Naive thymus-derived CD8-positive, alpha-beta T cell (primary cell): ENCODE data around the gene AP2B1. TPM values are rescaled to one million over a fixed set of nuclear protein-coding genes. Genes with fewer than 3 reads are reported as not detected.

Experiments used
- ATAC-seq, 2 donors: fragments of 150-1000 bp; cut with Tn5 transposase in 1 of 2; sonication (Bioruptor Pico), chemical (Tn5 transposase) in 1 of 2; 1 replicate in 1 of 2; 2 replicates in 1 of 2; pipeline ENCODE4 v1.10.0; 2021; ENCODE audit warnings: mild to moderate bottlenecking in 2 of 2, moderate library complexity in 2 of 2
- POLR2A ChIA-PET: fragments of 350-600 bp; sonication (Branson Sonifier 250); formaldehyde crosslinking; loops from one replicate; lab custom pipeline; 2021; ENCODE audit warnings: antibody characterized with exemption; lab: Charles Lee
- DNase-seq, 10 donors: peaks; one replicate each; pipeline versions ENCODE4 v3.0.0 to v3.0.0-alpha.2; 2020 to 2022
- H3K27ac Mint-ChIP-seq, 10 donors: one replicate each; pipeline ENCODE4 v1.8.0; 2020 to 2022; ENCODE audit warnings: mild to moderate bottlenecking in 10 of 10, mixed read lengths in 10 of 10, moderate library complexity in 4 of 10, inconsistent platforms in 1 of 10
- H3K27me3 Mint-ChIP-seq, 5 donors: one replicate each; pipeline ENCODE4 v1.8.0; 2021 to 2022; ENCODE audit warnings: mixed read lengths in 5 of 5
- H3K36me3 Mint-ChIP-seq, 3 donors: one replicate each; pipeline ENCODE4 v1.8.0; 2020 to 2022; ENCODE audit warnings: mixed read lengths in 3 of 3, mild to moderate bottlenecking in 2 of 3, inconsistent platforms in 1 of 3
- H3K4me1 Mint-ChIP-seq, 4 donors: one replicate each; pipeline ENCODE4 v1.8.0; 2021 to 2022; ENCODE audit warnings: mixed read lengths in 4 of 4
- H3K4me3 Mint-ChIP-seq, 10 donors: one replicate each; pipeline ENCODE4 v1.8.0; 2020 to 2022; ENCODE audit warnings: mild to moderate bottlenecking in 10 of 10, mixed read lengths in 10 of 10, moderate library complexity in 6 of 10, inconsistent platforms in 1 of 10
- H3K9me3 Mint-ChIP-seq, 9 donors: one replicate each; pipeline ENCODE4 v1.8.0; 2020 to 2022; ENCODE audit warnings: mixed read lengths in 9 of 9, mild to moderate bottlenecking in 3 of 9, inconsistent platforms in 1 of 9, moderate library complexity in 1 of 9
- polyA plus RNA-seq, 3 donors: library from polyadenylated mRNA; unstranded; fragments of 300-500 nt; fragmentation: Illumina TruSeq; gene quantifications; one replicate each; pipeline ENCODE4 v1.2.3, GENCODE V29; 2021
- total RNA-seq, 8 experiments: library from RNA in 2 of 8; stranded (reverse) in 2 of 8; gene quantifications; one replicate each; pipeline ENCODE4 v1.2.3 and lab custom pipeline; 2021 to 2026

Gene AP2B1
- total and polyA plus RNA-seq, 5 experiments from 2014 or later = 50.3 to 150 (median 65.7) TPM

- DNase-seq (no peak), ATAC-seq (no peak)
- H3K4me3 Mint-ChIP-seq = no peak overlapping the region
- H3K9me3 Mint-ChIP-seq = no peaks in the 10 kb centered on the region
- peaks cover 0 to 2% (median 0%) of the 10 kb centered on the region in 3 donors for H3K36me3 Mint-ChIP-seq
- peaks cover 0 to 4% (median 0%) of the 10 kb centered on the region in 5 donors for H3K27me3 Mint-ChIP-seq
- H3K4me1 Mint-ChIP-seq = peaks cover 0 to 4% (median 0%) of the 10 kb centered on the region in 4 donors
- H3K27ac Mint-ChIP-seq = no peak overlapping the region
- POLR2A ChIA-PET = no interaction called here
Observed at GRCh38 chr17:35757243-35757642, 170.1 kb downstream of the AP2B1 start.

DNA sequence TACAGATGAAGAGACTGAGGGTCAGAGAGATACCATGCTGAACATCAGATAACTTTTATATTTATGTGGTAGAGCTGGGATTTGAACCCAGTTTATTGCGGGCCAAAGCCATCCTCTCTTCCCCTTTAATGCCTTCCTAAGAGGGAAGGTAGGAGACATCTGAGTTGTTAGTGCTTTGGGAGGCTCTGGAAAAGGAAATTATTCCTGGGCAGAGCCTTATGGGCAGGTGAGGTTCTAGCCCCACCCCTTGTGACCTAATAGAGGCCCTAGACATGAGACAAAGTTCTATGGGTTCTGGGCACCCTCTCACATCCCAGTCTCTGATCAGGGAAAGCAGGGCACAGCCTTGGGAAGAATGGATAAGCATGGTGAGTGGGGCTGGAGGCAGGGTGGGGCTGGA is 173.5 kb downstream of the AP2B1 start, which contains the start of gene C17orf50:
TSS of gene C17orf50 (plus strand) at position 301 of the 400 bp plus-strand sequence. CDS start at position 356, 55 bp downstream.
- ATAC-seq (no peak), DNase-seq (no peak)
- Mint-ChIP-seq H3K9me3 (no peaks in the 10 kb centered on the region), H3K4me3 (no peak within 1 kb of the TSS), H3K27me3 (no peaks in the 10 kb centered on the region), H3K27ac (peak within 1 kb of the TSS in 1 of 10 donors; percentile 38), H3K4me1 (peaks cover 6 to 9% (median 7%) of the 10 kb centered on the region in 4 donors), H3K36me3 (no peaks in the 10 kb centered on the region)
- POLR2A ChIA-PET = interaction anchor here (1.0 kb wide), 1 partner anchor 30 kb away, joined by 3 read pairs; no protein-coding TSS in a partner anchor

DNA sequence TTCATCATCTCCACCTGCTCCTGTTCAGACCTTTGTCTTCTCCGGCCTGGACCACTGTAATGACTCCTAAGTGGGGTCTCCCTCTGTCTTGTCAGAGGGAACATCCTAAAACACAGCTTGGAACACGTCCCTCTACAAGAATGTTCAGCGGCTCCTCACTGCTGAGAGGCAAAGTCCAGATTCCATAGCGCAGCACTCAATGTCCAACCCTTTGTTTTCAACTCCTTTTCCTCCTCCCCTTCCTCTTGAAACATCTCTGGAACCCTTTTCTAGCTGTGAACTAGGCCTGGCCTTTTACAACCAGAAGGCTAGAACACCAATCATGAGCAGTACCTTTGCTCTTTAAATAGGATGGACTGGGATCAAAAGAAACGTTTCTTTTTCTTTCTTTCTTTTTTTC is 174.5 kb downstream of the AP2B1 start:
- Mint-ChIP-seq H3K36me3 (no peaks in the 10 kb centered on the region), H3K4me3 (no peak overlapping the region), H3K9me3 (no peaks in the 10 kb centered on the region), H3K27me3 (no peaks in the 10 kb centered on the region), H3K27ac (no peak overlapping the region), H3K4me1 (peaks cover 6 to 9% (median 7%) of the 10 kb centered on the region in 4 donors)
- DNase-seq (peak in 1 of 10 donors; percentile 32), ATAC-seq (no peak)
- POLR2A ChIA-PET = interaction anchor here (0.5 to 7.1 kb wide), 3 partner anchors 31 to 1227 kb away, joined by 3 to 165 read pairs (median 4); partner anchors contain the start of gene TAF15

GRCh38 chr17:35763767-35764122 is 176.6 kb downstream of the AP2B1 start:
- ATAC-seq (no peak), DNase-seq (no peak)
- POLR2A ChIA-PET = interaction anchor here (1.0 to 7.1 kb wide), 10 partner anchors 17 to 310 kb away, joined by 3 to 165 read pairs (median 6); partner anchors contain the start of genes MMP28, PEX12 and TAF15
- Mint-ChIP-seq H3K4me3 (peak overlapping the region; percentile 86 to 98 (median 96)), H3K27ac (peak overlapping the region in 6 of 10 donors; percentile 37 to 87 (median 58)), H3K36me3 (no peaks in the 10 kb centered on the region), H3K9me3 (no peaks in the 10 kb centered on the region), H3K27me3 (no peaks in the 10 kb centered on the region), H3K4me1 (peaks cover 7 to 9% (median 7%) of the 10 kb centered on the region in 4 donors)

DNA sequence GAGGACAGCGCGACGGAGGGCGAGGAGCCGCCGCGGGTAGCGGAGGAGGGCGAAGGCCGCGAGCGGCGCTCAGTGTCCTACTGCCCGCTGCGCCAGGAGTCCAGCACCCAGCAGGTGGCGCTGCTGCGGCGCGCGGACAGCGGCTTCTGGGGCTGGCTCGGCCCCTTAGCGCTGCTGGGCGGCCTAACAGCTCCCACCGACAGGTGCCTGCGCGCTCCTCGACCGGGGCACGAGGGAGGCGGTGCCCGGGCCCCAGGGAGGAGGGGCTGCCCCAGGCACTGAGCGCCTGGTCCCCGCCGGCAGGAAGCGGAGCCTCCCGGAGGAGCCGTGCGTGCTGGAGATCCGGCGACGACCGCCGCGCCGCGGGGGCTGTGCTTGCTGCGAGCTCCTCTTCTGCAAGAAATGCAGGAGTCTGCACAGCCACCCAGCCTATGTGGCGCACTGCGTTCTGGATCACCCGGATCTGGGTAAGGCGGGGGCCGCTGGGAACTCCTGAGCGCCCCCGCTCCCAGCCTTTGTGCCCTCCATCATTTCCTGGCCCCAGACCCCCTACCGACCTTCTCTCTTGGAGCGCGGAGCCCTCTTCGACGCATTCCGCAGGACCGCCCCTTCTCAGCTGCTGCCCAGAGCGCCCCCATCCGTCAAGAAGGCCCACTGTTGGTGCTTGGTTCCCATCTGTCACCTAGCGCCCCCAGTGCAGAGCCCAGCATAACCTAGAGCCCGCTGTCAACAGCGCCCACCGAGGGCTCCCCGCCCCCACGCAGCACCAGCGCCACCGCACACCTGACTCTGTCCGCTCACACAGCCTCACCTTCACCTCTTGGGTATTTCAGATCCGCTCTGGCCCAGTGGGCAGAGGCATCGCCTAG is 177.2 kb downstream of the AP2B1 start:
- ATAC-seq (peak; percentile 90), DNase-seq (peak; percentile 78 to 90 (median 85))
- peak overlapping the region; percentile 86 to 98 (median 96) for H3K4me3 Mint-ChIP-seq
- H3K36me3 Mint-ChIP-seq = no peaks in the 10 kb centered on the region
- peaks cover 7 to 9% (median 7%) of the 10 kb centered on the region in 4 donors for H3K4me1 Mint-ChIP-seq
- H3K27me3 Mint-ChIP-seq = no peaks in the 10 kb centered on the region
- no peaks in the 10 kb centered on the region for H3K9me3 Mint-ChIP-seq
- POLR2A ChIA-PET = interaction anchor here (1.0 to 7.1 kb wide), 12 partner anchors 17 to 645 kb away, joined by 3 to 165 read pairs (median 5); partner anchors contain the start of genes MMP28, PEX12, RAD51D and TAF15
- peak overlapping the region; percentile 58 to 93 (median 88) for H3K27ac Mint-ChIP-seq

GRCh38 chr17:35765086-35765710 is 178.1 kb downstream of the AP2B1 start:
- Mint-ChIP-seq H3K4me1 (peaks cover 7 to 9% (median 8%) of the 10 kb centered on the region in 4 donors), H3K9me3 (no peaks in the 10 kb centered on the region), H3K27ac (peak overlapping the region; percentile 58 to 93 (median 88)), H3K4me3 (peak overlapping the region; percentile 86 to 98 (median 96)), H3K36me3 (no peaks in the 10 kb centered on the region), H3K27me3 (no peaks in the 10 kb centered on the region)
- POLR2A ChIA-PET = interaction anchor here (1.0 to 7.1 kb wide), 10 partner anchors 20 to 646 kb away, joined by 3 to 165 read pairs (median 6); partner anchors contain the start of genes MMP28, PEX12, RAD51D and TAF15
- peak in 1 of 10 donors; percentile 48 for DNase-seq
- ATAC-seq = no peak

DNA sequence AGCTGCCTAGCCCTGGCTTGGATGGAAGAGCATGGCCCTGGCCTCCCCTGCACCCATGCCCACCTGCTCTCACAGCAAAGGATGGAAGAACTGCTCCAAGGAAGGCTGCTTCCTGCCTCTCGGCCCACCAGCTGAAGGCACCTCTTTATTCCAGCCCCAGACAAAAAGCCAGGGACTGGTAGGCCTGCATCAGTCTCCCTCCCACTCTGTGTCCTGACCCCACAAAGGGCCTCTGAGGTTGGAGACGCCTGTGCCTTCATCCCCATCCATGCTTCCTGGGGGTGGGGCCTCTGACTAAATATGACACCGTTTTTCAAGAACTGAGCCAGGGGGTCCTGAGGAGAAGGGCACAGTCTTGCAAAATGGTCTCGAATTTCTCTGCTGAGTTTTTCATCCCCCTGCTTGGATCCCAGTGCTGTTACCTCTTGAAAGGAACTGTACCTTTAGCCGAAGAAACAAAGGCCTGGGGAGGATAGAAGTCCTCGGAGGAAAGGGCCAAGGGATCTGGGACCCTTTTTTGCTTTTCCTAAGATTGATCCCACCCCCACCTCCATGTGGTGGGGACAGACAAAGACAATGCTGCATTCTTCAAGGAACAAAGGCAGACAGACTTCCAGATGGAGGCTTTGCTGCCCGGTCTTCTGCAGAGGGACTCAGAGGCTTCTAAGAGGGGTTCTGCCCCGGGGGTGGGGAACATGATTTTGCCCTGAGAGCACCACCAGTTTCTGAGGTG is 178.8 kb downstream of the AP2B1 start:
- H3K9me3 Mint-ChIP-seq = no peaks in the 10 kb centered on the region
- H3K27me3 Mint-ChIP-seq = no peaks in the 10 kb centered on the region
- ATAC-seq = no peak
- peak in 1 of 10 donors; percentile 26 for DNase-seq
- H3K4me1 Mint-ChIP-seq = peaks cover 7 to 9% (median 8%) of the 10 kb centered on the region in 4 donors
- peak overlapping the region in 1 of 10 donors; percentile 32 for H3K27ac Mint-ChIP-seq
- POLR2A ChIA-PET = interaction anchor here (1.1 to 7.1 kb wide), 6 partner anchors 19 to 44 kb away, joined by 3 to 165 read pairs (median 8); partner anchors contain the start of genes MMP28 and TAF15
- peak overlapping the region in 3 of 10 donors; percentile 24 to 47 (median 46) for H3K4me3 Mint-ChIP-seq
- no peaks in the 10 kb centered on the region for H3K36me3 Mint-ChIP-seq

DNA sequence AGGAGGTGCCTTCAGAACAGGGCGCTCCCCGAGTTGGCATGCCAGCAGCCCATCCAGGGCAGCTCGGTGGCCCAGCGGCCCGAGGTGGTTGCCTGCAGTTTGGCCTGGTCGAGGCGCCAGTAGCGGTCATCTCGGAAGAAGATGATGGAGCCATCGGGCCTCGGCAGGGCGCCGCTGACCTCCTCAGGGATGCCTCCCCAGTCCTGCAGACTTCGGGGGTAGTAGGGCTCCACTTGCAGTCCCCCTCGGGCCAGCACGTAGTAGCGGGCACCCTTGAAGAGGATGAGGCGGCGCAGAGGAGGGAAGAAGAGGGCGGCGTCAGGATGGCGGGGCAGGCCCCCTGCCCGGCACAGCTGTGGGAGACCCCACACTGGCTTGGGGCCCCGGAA is 179.4 kb downstream of the AP2B1 start:
- Mint-ChIP-seq H3K4me1 (peaks cover 7 to 9% (median 8%) of the 10 kb centered on the region in 4 donors), H3K4me3 (no peak overlapping the region), H3K36me3 (no peaks in the 10 kb centered on the region), H3K9me3 (no peaks in the 10 kb centered on the region), H3K27ac (no peak overlapping the region), H3K27me3 (no peaks in the 10 kb centered on the region)
- ATAC-seq (no peak), DNase-seq (peak in 1 of 10 donors; percentile 43)
- POLR2A ChIA-PET = interaction anchor here (1.1 to 7.1 kb wide), 4 partner anchors 28 to 43 kb away, joined by 3 to 165 read pairs (median 8); partner anchors contain the start of gene TAF15

- Mint-ChIP-seq H3K4me3 (peak overlapping the region in 1 of 10 donors; percentile 14), H3K27ac (peak overlapping the region in 2 of 10 donors; percentile 20 to 56), H3K4me1 (peaks cover 7 to 10% (median 8%) of the 10 kb centered on the region in 4 donors)
Observed at GRCh38 chr17:35766903-35767510, 179.9 kb downstream of the AP2B1 start.

DNA sequence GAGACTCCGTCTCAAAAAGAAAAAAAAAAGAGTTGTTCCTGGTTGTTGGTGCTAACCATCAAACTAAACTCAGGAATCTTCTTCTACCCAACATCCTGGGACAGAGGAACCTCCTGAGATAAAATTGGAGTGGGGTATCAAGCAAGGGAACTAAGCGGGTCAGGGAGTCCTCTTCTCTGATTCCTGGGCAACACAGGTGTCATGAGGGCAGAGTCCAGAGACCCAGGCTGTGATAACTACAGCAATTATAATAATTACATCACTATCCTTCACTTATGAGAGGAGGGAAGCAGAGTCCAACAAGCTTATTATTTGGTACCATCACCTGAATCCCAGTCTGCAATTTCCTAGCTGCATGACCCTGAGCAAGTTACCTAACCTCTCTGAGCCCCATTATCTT is 181.7 kb downstream of the AP2B1 start:
- ATAC-seq = no peak
- no peaks in the 10 kb centered on the region for H3K9me3 Mint-ChIP-seq
- H3K27ac Mint-ChIP-seq = no peak overlapping the region
- H3K4me3 Mint-ChIP-seq = no peak overlapping the region
- POLR2A ChIA-PET = interaction anchor here (0.6 to 2.0 kb wide), 5 partner anchors 20 to 40 kb away, joined by 3 to 7 read pairs (median 3); partner anchors contain the start of genes MMP28 and TAF15
- peaks cover 0 to 3% (median 0%) of the 10 kb centered on the region in 5 donors for H3K27me3 Mint-ChIP-seq
- H3K36me3 Mint-ChIP-seq = no peaks in the 10 kb centered on the region
- no peak for DNase-seq
- H3K4me1 Mint-ChIP-seq = peaks cover 8 to 17% (median 11%) of the 10 kb centered on the region in 4 donors

More at GRCh38 chr17:35766903-35767510, 179.9 kb downstream of the AP2B1 start:
- Mint-ChIP-seq H3K27me3 (no peaks in the 10 kb centered on the region), H3K9me3 (no peaks in the 10 kb centered on the region), H3K36me3 (no peaks in the 10 kb centered on the region)
- POLR2A ChIA-PET = interaction anchor here (1.1 to 7.1 kb wide), 5 partner anchors 28 to 43 kb away, joined by 3 to 165 read pairs (median 5); partner anchors contain the start of gene TAF15
- DNase-seq (peak in 3 of 10 donors; percentile 33 to 66 (median 34)), ATAC-seq (no peak)

GRCh38 chr17:35769895-35770486 is 182.9 kb downstream of the AP2B1 start:
- Mint-ChIP-seq H3K36me3 (no peaks in the 10 kb centered on the region), H3K27ac (no peak overlapping the region), H3K4me3 (no peak overlapping the region), H3K27me3 (peaks cover 0 to 7% (median 0%) of the 10 kb centered on the region in 5 donors), H3K4me1 (peaks cover 3 to 13% (median 8%) of the 10 kb centered on the region in 4 donors), H3K9me3 (no peaks in the 10 kb centered on the region)
- DNase-seq (peak in 1 of 10 donors; percentile 57), ATAC-seq (no peak)
- POLR2A ChIA-PET = interaction anchor here (1.2 to 2.0 kb wide), 4 partner anchors 23 to 38 kb away, joined by 3 to 7 read pairs (median 4); partner anchors contain the start of gene MMP28
